WI38 (cell line): Measurements from ENCODE around the gene AMZ1.

ENCODE experiments used
- H3K4me3 ChIP-seq: 2 replicates; pipeline ENCODE4 v1.5.1; 2011; ENCODE audit warnings: low read depth, mild to moderate bottlenecking, control low read depth, low read length
- CTCF ChIP-seq: IDR thresholded peaks from 2 replicates; pipeline ENCODE4 v1.5.1; 2012; ENCODE audit warnings: low read depth, mild to moderate bottlenecking, control low read depth, low read length

AMZ1 gene

GRCh38 chr7:2763597-2763996 is 75.6 kb downstream of the AMZ1 start:
- no peak for TF ChIP-seq CTCF
- no peak overlapping the region for H3K4me3 ChIP-seq

- H3K4me3 ChIP-seq, result no peak overlapping the region
- no peak for TF ChIP-seq CTCF
Measured at GRCh38 chr7:2764621-2765020, 76.6 kb downstream of the AMZ1 start.
